ENCODE results near the gene HES3. TPM values are rescaled to one million over a fixed set of nuclear protein-coding genes. Genes with fewer than 3 reads are reported as not detected.

The HES3 gene
- total and polyA plus RNA-seq, 2 donors (not counting 1 experiment from before 2014, with no cell fraction given), result not detected

DNA sequence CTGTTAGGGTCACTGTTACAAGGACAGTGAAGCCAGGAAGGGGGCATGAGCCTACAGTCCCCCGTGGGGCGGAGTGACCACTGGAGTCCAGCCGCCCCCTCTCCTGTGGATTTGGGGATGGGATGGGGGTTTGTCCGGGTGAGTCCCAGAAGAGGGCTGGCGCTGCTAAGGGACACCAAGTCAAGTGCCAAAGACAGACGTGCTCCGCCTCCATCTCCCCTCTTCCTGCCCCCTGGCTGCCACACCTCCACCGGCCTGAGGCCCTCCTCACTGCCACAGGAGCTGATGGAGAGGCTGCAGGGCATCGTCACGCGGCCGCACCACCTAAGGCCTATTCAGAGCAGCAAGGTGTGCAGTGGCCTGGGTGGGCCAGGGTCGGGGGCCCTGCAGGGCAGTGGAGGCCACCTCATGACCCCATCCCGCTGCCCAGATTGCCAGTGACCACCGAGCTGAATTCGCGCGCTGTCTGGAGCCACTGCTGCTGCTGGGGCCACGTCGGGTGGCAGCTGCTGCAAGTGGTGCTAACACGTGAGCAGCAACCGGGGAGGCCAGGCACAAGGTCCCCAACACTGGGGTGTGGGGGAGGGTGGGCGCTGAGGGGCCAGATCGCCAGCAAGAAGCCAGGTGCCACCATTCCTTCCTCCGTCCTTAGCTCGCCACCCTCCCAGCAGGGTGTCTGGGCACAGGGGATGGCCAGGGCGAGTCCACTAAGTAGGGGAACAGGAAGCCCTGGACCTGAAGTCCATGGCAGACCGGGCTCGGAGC is 33.2 kb upstream of the HES3 start:
- Histone ChIP-seq H3K9ac (ENCODE audit: low read length) (no peak overlapping the region), H3K36me3 (replicated peaks in 1 of 2; ENCODE audit: control extremely low read depth in 1 of 2, control insufficient read depth in 1 of 2, extremely low read depth in 1 of 2, insufficient read depth in 2 of 2, low read length in 1 of 2) (no peaks in the 10 kb centered on the region), H4K20me1 (ENCODE audit: control insufficient read depth, insufficient read depth, low read length, poor library complexity, severe bottlenecking) (no peaks in the 10 kb centered on the region), H3K27ac (ENCODE audit: low read length in 2 of 2) (no peak overlapping the region), H3K9me3 (ENCODE audit: control extremely low read depth in 1 of 3, control insufficient read depth in 2 of 3, insufficient read depth in 1 of 3, low read length in 2 of 3) (peaks cover 0 to 11% (median 0%) of the 10 kb centered on the region in 3 donors), H3K27me3 (replicated peaks in 1 of 4; ENCODE audit: control extremely low read depth in 1 of 4, control insufficient read depth in 3 of 4, insufficient read depth in 4 of 4, low read length in 3 of 4) (peaks cover 0 to 43% (median 14%) of the 10 kb centered on the region in 4 experiments), H3K4me3 (ENCODE audit: control extremely low read depth in 1 of 5, extremely low read depth in 1 of 5, insufficient read depth in 1 of 5, low read depth in 2 of 5, low read length in 4 of 5) (no peak overlapping the region), H3K4me2 (replicated peaks; ENCODE audit: low read depth, low read length, poor library complexity, severe bottlenecking) (no peak overlapping the region), H2AFZ (ENCODE audit: insufficient read depth, low read depth, low read length, poor library complexity, severe bottlenecking) (no peak overlapping the region), H3K79me2 (ENCODE audit: control insufficient read depth, insufficient read depth, low read length) (no peaks in the 10 kb centered on the region), H3K4me1 (ENCODE audit: control insufficient read depth in 2 of 2, insufficient read depth in 2 of 2, low read length in 2 of 2) (peaks cover 34 to 41% of the 10 kb centered on the region in 2 donors)
- intact Hi-C loops (cut with micrococcal nuclease), result no loop called here
- DNase-seq (no peak), ATAC-seq (ENCODE audit: low read depth) (no peak)
- WGBS (ENCODE audit: insufficient coverage), result 95% methylated on average over 26 of the region's 29 CpGs
- Mint-ChIP-seq H3K4me3 (no peak overlapping the region), H3K9me3 (ENCODE audit: insufficient read depth) (no peaks in the 10 kb centered on the region), H3K27me3 (peaks cover 34% of the 10 kb centered on the region), H3K4me1 (peaks cover 27% of the 10 kb centered on the region), H3K27ac (no peak overlapping the region)
- CTCF ChIA-PET, result interaction anchor here (1.4 kb wide), 1 partner anchor 36 kb away, joined by 4 read pairs; no protein-coding TSS in a partner anchor
- TF ChIP-seq EZH2 (IDR thresholded peaks at IDR 0.05; ENCODE audit: borderline replicate concordance, insufficient read depth, low read depth, low read length, poor library complexity, severe bottlenecking) (no peak), CTCF (IDR thresholded peaks at IDR 0.05) (no peak)
- POLR2A ChIA-PET, result no interaction called here

DNA sequence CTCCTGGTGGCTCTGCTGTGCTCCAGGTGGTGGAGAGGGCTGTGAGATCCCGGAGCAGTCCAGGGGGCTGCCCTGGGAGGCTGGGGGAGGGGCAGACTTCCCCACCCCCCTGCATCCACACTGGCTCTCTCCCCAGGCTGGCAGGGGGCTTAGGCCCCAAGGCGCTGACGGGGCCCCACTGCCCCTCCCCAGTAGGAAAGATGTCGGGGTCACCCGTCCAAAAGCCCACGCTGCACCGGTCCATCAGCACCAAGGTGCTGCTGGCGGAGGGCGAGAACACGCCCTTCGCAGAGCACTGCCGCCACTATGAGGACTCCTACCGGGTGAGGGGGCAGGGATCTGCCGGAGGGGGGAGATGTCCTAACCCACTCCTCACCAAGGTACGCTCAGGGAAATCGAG is 32.2 kb upstream of the HES3 start:
- ATAC-seq (ENCODE audit: low read depth), result no peak
- POLR2A ChIA-PET, result no interaction called here
- H3K27me3 Mint-ChIP-seq, result peaks cover 33% of the 10 kb centered on the region

More for the DNA sequence above, 32.2 kb upstream of the HES3 start:
- CTCF ChIA-PET, result no interaction called here
- DNase-seq, result no peak
- peaks cover 0 to 37% (median 11%) of the 10 kb centered on the region in 4 experiments for H3K27me3 ChIP-seq (replicated peaks in 1 of 4; ENCODE audit: control extremely low read depth in 1 of 4, control insufficient read depth in 3 of 4, insufficient read depth in 4 of 4, low read length in 3 of 4)
- intact Hi-C loops (cut with micrococcal nuclease), result no loop called here
- Mint-ChIP-seq H3K27ac (no peak overlapping the region), H3K4me1 (peaks cover 25% of the 10 kb centered on the region), H3K9me3 (ENCODE audit: insufficient read depth) (no peaks in the 10 kb centered on the region), H3K4me3 (no peak overlapping the region)
- H3K9me3 ChIP-seq (ENCODE audit: control extremely low read depth in 1 of 3, control insufficient read depth in 2 of 3, insufficient read depth in 1 of 3, low read length in 2 of 3), result peaks cover 0 to 6% (median 0%) of the 10 kb centered on the region in 3 donors
- H3K27ac ChIP-seq (ENCODE audit: low read length in 2 of 2), result no peak overlapping the region
- H2AFZ ChIP-seq (ENCODE audit: insufficient read depth, low read depth, low read length, poor library complexity, severe bottlenecking), result no peak overlapping the region
- H3K9ac ChIP-seq (ENCODE audit: low read length), result no peak overlapping the region
- H3K79me2 ChIP-seq (ENCODE audit: control insufficient read depth, insufficient read depth, low read length), result no peaks in the 10 kb centered on the region
- peaks cover 26 to 31% of the 10 kb centered on the region in 2 donors for H3K4me1 ChIP-seq (ENCODE audit: control insufficient read depth in 2 of 2, insufficient read depth in 2 of 2, low read length in 2 of 2)
- H3K4me2 ChIP-seq (replicated peaks; ENCODE audit: low read depth, low read length, poor library complexity, severe bottlenecking), result no peak overlapping the region
- H3K4me3 ChIP-seq (ENCODE audit: control extremely low read depth in 1 of 5, extremely low read depth in 1 of 5, insufficient read depth in 1 of 5, low read depth in 2 of 5, low read length in 4 of 5), result no peak overlapping the region
- TF ChIP-seq CTCF (IDR thresholded peaks at IDR 0.05) (no peak), EZH2 (IDR thresholded peaks at IDR 0.05; ENCODE audit: borderline replicate concordance, insufficient read depth, low read depth, low read length, poor library complexity, severe bottlenecking) (no peak)
- no peaks in the 10 kb centered on the region for H3K36me3 ChIP-seq (replicated peaks in 1 of 2; ENCODE audit: control extremely low read depth in 1 of 2, control insufficient read depth in 1 of 2, extremely low read depth in 1 of 2, insufficient read depth in 2 of 2, low read length in 1 of 2)
- no peaks in the 10 kb centered on the region for H4K20me1 ChIP-seq (ENCODE audit: control insufficient read depth, insufficient read depth, low read length, poor library complexity, severe bottlenecking)
- WGBS (ENCODE audit: insufficient coverage), result 97% methylated on average over 8 of the region's 16 CpGs
